Liver (tissue), 3 donors: ENCODE data around the gene ILF2.

ENCODE experiments used
- EGR1 ChIP-seq, 2 donors: IDR thresholded peaks; 2 replicates each; pipeline ENCODE4 v1.6.1; 2016 to 2018; ENCODE audit warnings: antibody characterized with exemption in 2 of 2, low read depth in 2 of 2
- FOXA1 ChIP-seq: IDR thresholded peaks from 2 replicates; pipeline ENCODE4 v1.6.1; 2016; ENCODE audit warnings: antibody characterized with exemption
- GABPA ChIP-seq, 2 donors: IDR thresholded peaks in 1 of 2; conservative IDR thresholded peaks in 1 of 2; 2 replicates each; pipeline ENCODE4 v1.6.1; 2016; ENCODE audit warnings: antibody characterized with exemption in 2 of 2, mild to moderate bottlenecking in 1 of 2, moderate library complexity in 1 of 2
- RAD21 ChIP-seq, 2 donors: IDR thresholded peaks; 2 replicates each; pipeline ENCODE4 v1.6.1; 2016; ENCODE audit warnings: antibody characterized with exemption in 2 of 2, mild to moderate bottlenecking in 2 of 2
- RXRA ChIP-seq, 2 donors: IDR thresholded peaks; 2 replicates each; pipeline ENCODE4 v1.6.1; 2017 to 2018; ENCODE audit warnings: antibody characterized with exemption in 2 of 2, mild to moderate bottlenecking in 1 of 2
- SP1 ChIP-seq: IDR thresholded peaks from 2 replicates; pipeline ENCODE4 v1.6.1; 2018; ENCODE audit warnings: antibody characterized with exemption, mild to moderate bottlenecking
- TAF1 ChIP-seq: conservative IDR thresholded peaks from 2 replicates; pipeline ENCODE4 v1.6.1; 2016; ENCODE audit warnings: antibody characterized with exemption, mild to moderate bottlenecking
- YY1 ChIP-seq: IDR thresholded peaks from 2 replicates; pipeline ENCODE4 v1.6.1; 2016; ENCODE audit warnings: antibody characterized with exemption, mild to moderate bottlenecking
- TF ChIP-seq, protein P1 (sequence below): fragments of 150-350 bp; IDR thresholded peaks from 2 replicates; pipeline ENCODE4 v1.5.1; 2017; ENCODE audit warnings: improper control_type of control experiment, low read depth, low read length; ENCODE audit not compliant: missing input control
- TF ChIP-seq, protein P2 (sequence below): IDR thresholded peaks from 2 replicates; pipeline ENCODE4 v1.6.1; 2016; ENCODE audit warnings: antibody characterized with exemption, mild to moderate bottlenecking
- TF ChIP-seq, protein P3 (sequence below): IDR thresholded peaks from 2 replicates; pipeline ENCODE4 v1.6.1; 2016; ENCODE audit warnings: antibody characterized with exemption
- donor health status: healthy.
- donor health status: healthy.

DNA sequence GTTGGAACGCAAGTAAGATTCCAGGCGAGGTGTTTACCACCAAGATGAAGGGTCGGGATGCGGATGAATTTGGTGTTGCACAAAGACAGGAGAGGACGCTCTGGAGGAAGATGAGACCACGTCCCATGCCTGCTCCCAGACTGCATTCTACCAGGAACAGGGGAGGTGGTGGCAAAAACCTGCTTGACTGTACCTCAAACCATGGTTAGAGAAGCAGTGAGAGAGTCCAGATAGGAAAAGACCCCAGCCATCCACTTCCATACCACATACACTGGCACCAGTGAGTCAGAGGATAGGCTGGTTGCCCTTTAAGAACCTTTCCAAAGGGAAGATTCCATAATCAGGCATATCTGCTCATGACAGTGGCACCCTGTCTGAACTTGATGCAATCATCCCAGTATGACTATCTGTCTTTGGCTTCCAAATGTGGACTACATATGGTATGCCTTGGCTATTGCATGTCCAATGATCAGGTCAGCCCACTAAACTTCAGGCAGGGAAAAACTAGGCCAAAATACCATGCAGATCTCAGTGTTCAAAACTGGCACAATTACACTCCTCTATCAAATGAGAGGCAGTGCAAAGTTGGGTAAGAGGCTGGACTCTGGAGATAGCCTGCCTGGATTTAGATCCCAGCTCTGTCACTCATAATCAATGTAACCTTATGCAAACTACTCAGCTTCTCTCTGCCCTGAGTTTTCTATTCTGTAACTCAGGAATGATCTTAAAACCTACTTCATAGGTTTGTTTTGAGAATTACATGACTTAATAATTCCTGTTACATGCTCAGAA lies 28.3 kb upstream of the ILF2 start:
- TF ChIP-seq RAD21 (IDR thresholded peaks at IDR 0.05) (no peak), TAF1 (no peak), EGR1 (IDR thresholded peaks at IDR 0.05; ENCODE audit: low read depth in 2 of 2) (no peak), YY1 (no peak), RXRA (IDR thresholded peaks at IDR 0.05) (no peak), SP1 (no peak), FOXA1 (no peak), GABPA (IDR thresholded peaks at IDR 0.05 in 1 of 2, conservative IDR thresholded peaks at IDR 0.05 in 1 of 2) (no peak)
- TF ChIP-seq, protein P1, sequence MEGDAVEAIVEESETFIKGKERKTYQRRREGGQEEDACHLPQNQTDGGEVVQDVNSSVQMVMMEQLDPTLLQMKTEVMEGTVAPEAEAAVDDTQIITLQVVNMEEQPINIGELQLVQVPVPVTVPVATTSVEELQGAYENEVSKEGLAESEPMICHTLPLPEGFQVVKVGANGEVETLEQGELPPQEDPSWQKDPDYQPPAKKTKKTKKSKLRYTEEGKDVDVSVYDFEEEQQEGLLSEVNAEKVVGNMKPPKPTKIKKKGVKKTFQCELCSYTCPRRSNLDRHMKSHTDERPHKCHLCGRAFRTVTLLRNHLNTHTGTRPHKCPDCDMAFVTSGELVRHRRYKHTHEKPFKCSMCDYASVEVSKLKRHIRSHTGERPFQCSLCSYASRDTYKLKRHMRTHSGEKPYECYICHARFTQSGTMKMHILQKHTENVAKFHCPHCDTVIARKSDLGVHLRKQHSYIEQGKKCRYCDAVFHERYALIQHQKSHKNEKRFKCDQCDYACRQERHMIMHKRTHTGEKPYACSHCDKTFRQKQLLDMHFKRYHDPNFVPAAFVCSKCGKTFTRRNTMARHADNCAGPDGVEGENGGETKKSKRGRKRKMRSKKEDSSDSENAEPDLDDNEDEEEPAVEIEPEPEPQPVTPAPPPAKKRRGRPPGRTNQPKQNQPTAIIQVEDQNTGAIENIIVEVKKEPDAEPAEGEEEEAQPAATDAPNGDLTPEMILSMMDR: no peak
- TF ChIP-seq, protein P2, sequence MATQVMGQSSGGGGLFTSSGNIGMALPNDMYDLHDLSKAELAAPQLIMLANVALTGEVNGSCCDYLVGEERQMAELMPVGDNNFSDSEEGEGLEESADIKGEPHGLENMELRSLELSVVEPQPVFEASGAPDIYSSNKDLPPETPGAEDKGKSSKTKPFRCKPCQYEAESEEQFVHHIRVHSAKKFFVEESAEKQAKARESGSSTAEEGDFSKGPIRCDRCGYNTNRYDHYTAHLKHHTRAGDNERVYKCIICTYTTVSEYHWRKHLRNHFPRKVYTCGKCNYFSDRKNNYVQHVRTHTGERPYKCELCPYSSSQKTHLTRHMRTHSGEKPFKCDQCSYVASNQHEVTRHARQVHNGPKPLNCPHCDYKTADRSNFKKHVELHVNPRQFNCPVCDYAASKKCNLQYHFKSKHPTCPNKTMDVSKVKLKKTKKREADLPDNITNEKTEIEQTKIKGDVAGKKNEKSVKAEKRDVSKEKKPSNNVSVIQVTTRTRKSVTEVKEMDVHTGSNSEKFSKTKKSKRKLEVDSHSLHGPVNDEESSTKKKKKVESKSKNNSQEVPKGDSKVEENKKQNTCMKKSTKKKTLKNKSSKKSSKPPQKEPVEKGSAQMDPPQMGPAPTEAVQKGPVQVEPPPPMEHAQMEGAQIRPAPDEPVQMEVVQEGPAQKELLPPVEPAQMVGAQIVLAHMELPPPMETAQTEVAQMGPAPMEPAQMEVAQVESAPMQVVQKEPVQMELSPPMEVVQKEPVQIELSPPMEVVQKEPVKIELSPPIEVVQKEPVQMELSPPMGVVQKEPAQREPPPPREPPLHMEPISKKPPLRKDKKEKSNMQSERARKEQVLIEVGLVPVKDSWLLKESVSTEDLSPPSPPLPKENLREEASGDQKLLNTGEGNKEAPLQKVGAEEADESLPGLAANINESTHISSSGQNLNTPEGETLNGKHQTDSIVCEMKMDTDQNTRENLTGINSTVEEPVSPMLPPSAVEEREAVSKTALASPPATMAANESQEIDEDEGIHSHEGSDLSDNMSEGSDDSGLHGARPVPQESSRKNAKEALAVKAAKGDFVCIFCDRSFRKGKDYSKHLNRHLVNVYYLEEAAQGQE: no peak
- TF ChIP-seq, protein P3, sequence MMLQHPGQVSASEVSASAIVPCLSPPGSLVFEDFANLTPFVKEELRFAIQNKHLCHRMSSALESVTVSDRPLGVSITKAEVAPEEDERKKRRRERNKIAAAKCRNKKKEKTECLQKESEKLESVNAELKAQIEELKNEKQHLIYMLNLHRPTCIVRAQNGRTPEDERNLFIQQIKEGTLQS: no peak
